ENCODE data around the gene ZNF735. TPM values are rescaled to one million over a fixed set of nuclear protein-coding genes. Genes with fewer than 3 reads are reported as not detected.

Gene ZNF735
- total RNA-seq: not detected in 2 replicates

DNA sequence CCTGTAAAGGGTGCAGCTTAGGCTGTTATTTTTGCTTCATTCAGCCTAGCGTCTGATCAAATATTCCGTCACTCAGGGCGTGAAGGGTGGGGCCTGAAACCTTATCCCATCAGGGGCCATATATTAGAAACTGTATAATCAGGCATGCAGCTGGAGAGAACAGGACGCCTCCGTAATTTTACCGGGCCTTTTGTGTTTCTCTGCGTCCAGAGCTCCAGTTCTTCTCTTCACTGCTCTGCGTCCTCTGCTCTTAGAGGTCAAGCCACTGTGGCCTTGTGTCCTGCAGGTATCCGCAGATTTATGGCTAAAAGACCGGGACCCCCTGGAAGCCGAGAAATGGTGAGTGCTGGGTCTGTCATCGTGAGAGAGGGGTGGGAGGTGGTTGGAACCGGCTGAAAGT is at the start of gene ZNF735:
Gene ZNF735, plus strand, starts transcription at position 301 of the 400 bp plus-strand sequence. Its CDS starts 0 bp downstream, at position 301.

DNA sequence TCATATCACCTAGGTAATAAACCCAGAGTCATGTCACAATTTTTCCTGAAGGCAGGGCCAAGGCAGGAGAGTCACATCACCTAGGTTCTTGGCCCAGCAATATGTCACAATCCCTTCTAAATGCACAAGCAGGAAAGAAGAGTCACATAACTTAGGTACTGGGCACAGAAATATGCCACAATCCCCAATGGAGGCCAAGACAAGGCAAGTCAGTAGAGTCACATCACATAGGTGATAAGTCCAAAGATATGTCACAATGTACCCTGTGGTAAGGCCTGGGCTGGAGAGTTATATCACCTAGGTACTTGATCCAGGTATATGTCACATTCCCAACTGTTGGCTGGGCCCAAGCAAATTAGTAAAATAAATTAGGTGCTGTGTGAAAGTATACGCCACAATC is 21.2 kb downstream of the ZNF735 start, which contains the start of gene ZNF679:
Gene ZNF679, plus strand, starts transcription at position 301 of the 400 bp plus-strand sequence. CDS start 20,644 bp downstream, outside the sequence.

Other genes starting within 250 kb of the ZNF735 start
- not detected in 2 replicates for gene ZNF722, start 208.4 kb upstream of the ZNF735 start, total RNA-seq
- gene ZNF727, start 161.8 kb upstream of the ZNF735 start, total RNA-seq: under 0.01 and 0.21 TPM in 2 replicates
- gene ZNF679, start 21.3 kb downstream of the ZNF735 start, total RNA-seq: not detected in 2 replicates
- gene ZNF736, start 106.8 kb downstream of the ZNF735 start, total RNA-seq: 3.2 and 11.6 TPM in 2 replicates

Data from tracheal epithelial cell (primary cell).